ENCODE data around the gene GRAP2. TPM values are rescaled to one million over a fixed set of nuclear protein-coding genes. Genes with fewer than 3 reads are reported as not detected.

Gene GRAP2
- total and polyA plus RNA-seq, 2 donors (not counting 3 experiments of a cell fraction or from before 2014, with no cell fraction given), result 0.04 TPM; not detected in 1

DNA sequence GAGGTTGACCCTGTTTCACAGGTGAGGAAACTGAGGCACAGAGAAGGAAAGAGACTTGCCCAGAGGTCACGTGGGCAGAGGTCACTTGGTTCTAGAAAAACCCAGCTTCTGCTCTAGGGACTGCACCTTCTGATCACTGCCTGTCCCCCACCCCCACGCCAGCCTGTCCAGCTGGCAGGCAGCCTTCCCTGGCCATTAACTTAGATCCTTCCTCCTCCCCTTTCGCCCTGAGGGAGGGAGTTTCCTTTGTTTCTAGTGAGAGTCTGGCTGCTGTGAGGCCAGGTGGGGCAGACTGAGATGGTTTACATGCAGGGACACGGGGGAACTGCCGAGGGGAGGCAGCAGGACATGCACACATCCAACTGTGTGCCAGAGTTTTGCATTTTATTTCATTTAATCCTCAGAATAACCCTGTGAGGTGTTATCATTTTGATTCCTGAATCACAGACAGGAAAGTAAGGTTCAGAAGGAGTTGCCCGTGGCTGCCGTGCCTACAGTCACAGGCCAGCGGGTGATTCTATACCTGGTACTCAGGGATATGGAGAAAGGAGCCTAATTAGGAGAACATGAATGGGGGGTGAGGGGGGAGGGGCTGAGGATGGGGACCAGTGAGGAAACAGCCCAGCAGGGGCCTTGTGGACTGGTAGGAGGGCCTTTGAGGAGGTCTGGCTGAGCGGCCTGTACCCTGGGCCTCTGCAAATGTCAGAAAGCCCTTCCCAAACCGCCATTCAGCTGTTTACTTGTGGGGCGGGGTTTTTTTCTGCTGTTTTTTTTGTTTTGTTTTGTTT lies 97.2 kb downstream of the GRAP2 start:
- H3K36me3 ChIP-seq (ENCODE audit: control insufficient read depth in 2 of 2, extremely low read depth in 1 of 2, insufficient read depth in 2 of 2, low read length in 2 of 2), result no peaks in the 10 kb centered on the region
- no peak for TF ChIP-seq GATA2 (IDR thresholded peaks at IDR 0.05; ENCODE audit: insufficient read depth, insufficient read length, low read depth, low read length)
- peak; percentile 17 for TF ChIP-seq EZH2 (IDR thresholded peaks at IDR 0.05; ENCODE audit: borderline replicate concordance, low read depth, low read length, severe bottlenecking)
- no peaks in the 10 kb centered on the region for H3K79me2 ChIP-seq (ENCODE audit: control insufficient read depth, insufficient read depth, low read length)
- ChIA-PET POLR2A (no interaction called here), CTCF (interaction anchor here (2.4 kb wide), 1 partner anchor 26 kb away, joined by 11 read pairs; no protein-coding TSS in a partner anchor)
- intact Hi-C loops (cut with micrococcal nuclease) (no loop called here), dilution Hi-C loops (cut with MboI; ENCODE audit: extremely low pct_ligation_motif_present, low sequenced_read_pairs) (no loop called here)
- no peak overlapping the region for H3K27ac ChIP-seq (ENCODE audit: insufficient read depth, low read depth, low read length)
- DNase-seq (ENCODE audit: low read depth, low spot score) (peak; percentile 48), FAIRE-seq (no peak)
- H3K9me1 ChIP-seq (replicated peaks; ENCODE audit: control insufficient read depth, extremely low read depth, insufficient read depth, low read length), result no peaks in the 10 kb centered on the region
- no peaks in the 10 kb centered on the region for H4K20me1 ChIP-seq (replicated peaks; ENCODE audit: control insufficient read depth, extremely low read depth, insufficient read depth, low read length)
- H3K27me3 ChIP-seq (ENCODE audit: control insufficient read depth in 2 of 2, insufficient read depth in 2 of 2, low read length in 2 of 2), result peaks cover 22 to 26% of the 10 kb centered on the region in 2 experiments
- no peak overlapping the region for H3K9ac ChIP-seq (replicated peaks; ENCODE audit: extremely low read depth, insufficient read depth, low read length)
- no TSS peak for BruUV-seq (replicated peaks)
- H2AFZ ChIP-seq (ENCODE audit: low read depth, low read length), result no peak overlapping the region
- no peaks in the 10 kb centered on the region for H3K9me3 ChIP-seq (replicated peaks; ENCODE audit: control insufficient read depth, insufficient read depth, low read length)
- no peaks in the 10 kb centered on the region for H3K4me1 ChIP-seq (ENCODE audit: control insufficient read depth, extremely low read depth, insufficient read depth, low read length)
- H3K4me3 ChIP-seq (replicated peaks in 1 of 3; ENCODE audit: insufficient read depth in 1 of 3, low read depth in 1 of 3, low read length in 3 of 3), result no peak overlapping the region
- H3K4me2 ChIP-seq (ENCODE audit: insufficient read depth, low read length), result no peak overlapping the region

DNA sequence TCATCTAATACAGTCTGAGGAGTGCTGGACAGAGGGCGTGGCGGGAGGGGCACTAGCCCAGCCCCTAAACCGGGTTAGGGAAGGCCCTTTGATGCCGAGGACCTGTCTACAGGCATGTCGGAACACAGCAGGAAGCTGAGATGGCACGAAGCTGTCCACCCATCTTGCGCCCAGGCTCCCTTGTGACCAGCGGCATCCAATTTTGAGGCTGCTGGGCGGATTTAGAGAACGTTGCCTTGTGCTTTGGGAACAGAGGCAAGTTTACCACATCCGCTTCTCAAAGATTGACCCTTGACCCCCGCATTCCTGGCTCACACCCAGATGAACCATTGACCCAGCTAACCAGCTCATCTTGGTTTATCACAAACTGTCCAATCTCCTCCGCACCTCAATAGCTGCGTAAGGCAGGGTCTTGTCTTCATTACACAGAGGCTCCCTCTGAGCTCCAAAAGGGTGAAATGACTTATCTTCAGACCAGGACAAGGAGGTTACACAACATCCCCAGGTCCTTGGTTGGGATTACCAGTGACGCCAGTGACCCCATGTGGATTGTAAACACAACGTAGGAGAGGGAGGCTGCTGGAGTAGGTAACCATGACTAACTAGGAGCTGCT lies 98.4 kb downstream of the GRAP2 start:
- no peak for TF ChIP-seq MYC (IDR thresholded peaks at IDR 0.05; ENCODE audit: low read depth, low read length)
- TF ChIP-seq FOS (IDR thresholded peaks at IDR 0.05; ENCODE audit: borderline replicate concordance, insufficient read depth, low read length), result no peak
- TF ChIP-seq GATA2 (IDR thresholded peaks at IDR 0.05; ENCODE audit: insufficient read depth, insufficient read length, low read depth, low read length), result no peak
- no peak for TF ChIP-seq JUN (IDR thresholded peaks at IDR 0.05; ENCODE audit: borderline replicate concordance, insufficient read depth, insufficient read length, low read depth)
- TF ChIP-seq EZH2 (IDR thresholded peaks at IDR 0.05; ENCODE audit: borderline replicate concordance, low read depth, low read length, severe bottlenecking), result no peak
- TF ChIP-seq POLR2A (IDR thresholded peaks at IDR 0.05; ENCODE audit: low read depth, low read length), result no peak
- TF ChIP-seq POLR2AphosphoS5 (IDR thresholded peaks at IDR 0.05; ENCODE audit: insufficient read depth, low read depth, low read length), result no peak
- TF ChIP-seq, protein P1, sequence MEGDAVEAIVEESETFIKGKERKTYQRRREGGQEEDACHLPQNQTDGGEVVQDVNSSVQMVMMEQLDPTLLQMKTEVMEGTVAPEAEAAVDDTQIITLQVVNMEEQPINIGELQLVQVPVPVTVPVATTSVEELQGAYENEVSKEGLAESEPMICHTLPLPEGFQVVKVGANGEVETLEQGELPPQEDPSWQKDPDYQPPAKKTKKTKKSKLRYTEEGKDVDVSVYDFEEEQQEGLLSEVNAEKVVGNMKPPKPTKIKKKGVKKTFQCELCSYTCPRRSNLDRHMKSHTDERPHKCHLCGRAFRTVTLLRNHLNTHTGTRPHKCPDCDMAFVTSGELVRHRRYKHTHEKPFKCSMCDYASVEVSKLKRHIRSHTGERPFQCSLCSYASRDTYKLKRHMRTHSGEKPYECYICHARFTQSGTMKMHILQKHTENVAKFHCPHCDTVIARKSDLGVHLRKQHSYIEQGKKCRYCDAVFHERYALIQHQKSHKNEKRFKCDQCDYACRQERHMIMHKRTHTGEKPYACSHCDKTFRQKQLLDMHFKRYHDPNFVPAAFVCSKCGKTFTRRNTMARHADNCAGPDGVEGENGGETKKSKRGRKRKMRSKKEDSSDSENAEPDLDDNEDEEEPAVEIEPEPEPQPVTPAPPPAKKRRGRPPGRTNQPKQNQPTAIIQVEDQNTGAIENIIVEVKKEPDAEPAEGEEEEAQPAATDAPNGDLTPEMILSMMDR (IDR thresholded peaks at IDR 0.05; ENCODE audit: extremely low read depth in 1 of 2, insufficient read depth in 1 of 2, low read depth in 1 of 2, low read length in 2 of 2), result no peak
- TF ChIP-seq, protein P2, sequence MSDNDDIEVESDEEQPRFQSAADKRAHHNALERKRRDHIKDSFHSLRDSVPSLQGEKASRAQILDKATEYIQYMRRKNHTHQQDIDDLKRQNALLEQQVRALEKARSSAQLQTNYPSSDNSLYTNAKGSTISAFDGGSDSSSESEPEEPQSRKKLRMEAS (IDR thresholded peaks at IDR 0.05; ENCODE audit: insufficient read depth, insufficient read length), result no peak
- no peaks in the 10 kb centered on the region for H3K79me2 ChIP-seq (ENCODE audit: control insufficient read depth, insufficient read depth, low read length)
- H3K27me3 ChIP-seq (ENCODE audit: control insufficient read depth in 2 of 2, insufficient read depth in 2 of 2, low read length in 2 of 2), result peaks cover 17 to 19% of the 10 kb centered on the region in 2 experiments
- H3K4me1 ChIP-seq (ENCODE audit: control insufficient read depth, extremely low read depth, insufficient read depth, low read length), result no peaks in the 10 kb centered on the region
- CTCF ChIA-PET, result interaction anchor here (1.2 kb wide), 1 partner anchor 465 kb away, joined by 3 read pairs; no protein-coding TSS in a partner anchor
- no peak overlapping the region for H3K9ac ChIP-seq (replicated peaks; ENCODE audit: extremely low read depth, insufficient read depth, low read length)
- no TSS peak for BruUV-seq (replicated peaks)
- no peak overlapping the region for H3K4me2 ChIP-seq (ENCODE audit: insufficient read depth, low read length)
- no peak overlapping the region for H2AFZ ChIP-seq (ENCODE audit: low read depth, low read length)
- H3K9me3 ChIP-seq (replicated peaks; ENCODE audit: control insufficient read depth, insufficient read depth, low read length), result no peaks in the 10 kb centered on the region
- H3K36me3 ChIP-seq (ENCODE audit: control insufficient read depth in 2 of 2, extremely low read depth in 1 of 2, insufficient read depth in 2 of 2, low read length in 2 of 2), result no peaks in the 10 kb centered on the region
- H4K20me1 ChIP-seq (replicated peaks; ENCODE audit: control insufficient read depth, extremely low read depth, insufficient read depth, low read length), result no peaks in the 10 kb centered on the region
- intact Hi-C loops (cut with micrococcal nuclease) (no loop called here), dilution Hi-C loops (cut with MboI; ENCODE audit: extremely low pct_ligation_motif_present, low sequenced_read_pairs) (no loop called here)
- FAIRE-seq, result no peak
- no peak for DNase-seq (ENCODE audit: low read depth, low spot score)
- H3K4me3 ChIP-seq (replicated peaks in 1 of 3; ENCODE audit: insufficient read depth in 1 of 3, low read depth in 1 of 3, low read length in 3 of 3), result no peak overlapping the region
- POLR2A ChIA-PET, result no interaction called here
- no peak overlapping the region for H3K27ac ChIP-seq (ENCODE audit: insufficient read depth, low read depth, low read length)
- no peaks in the 10 kb centered on the region for H3K9me1 ChIP-seq (replicated peaks; ENCODE audit: control insufficient read depth, extremely low read depth, insufficient read depth, low read length)

Data from endothelial cell of umbilical vein (primary cell).